B cell (primary cell): ENCODE data around the gene AP3D1. TPM values are rescaled to one million over a fixed set of nuclear protein-coding genes. Genes with fewer than 3 reads are reported as not detected.
A peak's percentile ranks its signal among the peaks of the same experiment; 100 is the strongest.

ENCODE experiments used
- ATAC-seq: fragments of 200-7000 bp; cut with Tn5 transposase; one replicate; pipeline ENCODE4 v1.10.0; 2021; ENCODE audit warnings: low read depth, mild to moderate bottlenecking, moderate number of reproducible peaks, moderate library complexity
- CTCF ChIA-PET: fragments of 350-600 bp; sonication (Branson Sonifier 250); formaldehyde crosslinking; loops from one replicate; lab custom pipeline; 2021; ENCODE audit warnings: antibody characterized with exemption, inconsistent platforms; lab: Charles Lee
- POLR2A ChIA-PET: fragments of 350-600 bp; sonication (Branson Sonifier 250); formaldehyde crosslinking; loops from one replicate; lab custom pipeline; 2021; ENCODE audit warnings: antibody characterized with exemption; lab: Charles Lee
- DNase-seq: peaks from one replicate; pipeline ENCODE4 v3.0.0; 2013
- H2AFZ ChIP-seq: 2 replicates; pipeline ENCODE4 v1.6.1; 2012; ENCODE audit warnings: mild to moderate bottlenecking, low read depth, low read length; ENCODE audit not compliant: insufficient read depth, poor library complexity, severe bottlenecking
- H3K27ac ChIP-seq, 2 donors: 1 replicate in 1 of 2; 2 replicates in 1 of 2; pipeline ENCODE4 v1.5.1; 2012 to 2013; ENCODE audit warnings: low read length in 2 of 2, mild to moderate bottlenecking in 2 of 2, moderate library complexity in 1 of 2
- H3K27me3 ChIP-seq, 4 experiments: fragments of 200-600 bp in 1 of 4; sonication (generic) in 1 of 4; replicated peaks in 1 of 4; 1 replicate in 2 of 4; 2 replicates in 2 of 4; pipeline versions ENCODE4 v1.6.1 to v1.7.0; 2013 to 2016; ENCODE audit warnings: low read length in 3 of 4, mild to moderate bottlenecking in 2 of 4, mixed read lengths in 1 of 4, moderate library complexity in 1 of 4; ENCODE audit not compliant: insufficient read depth in 4 of 4, control insufficient read depth in 3 of 4; ENCODE audit errors: control extremely low read depth in 1 of 4
- H3K36me3 ChIP-seq, 2 experiments: replicated peaks in 1 of 2; 1 replicate in 1 of 2; 2 replicates in 1 of 2; pipeline versions ENCODE4 v1.6.1 to v1.7.1; 2013; ENCODE audit warnings: low read length in 1 of 2; ENCODE audit not compliant: insufficient read depth in 2 of 2, control insufficient read depth in 1 of 2; ENCODE audit errors: control extremely low read depth in 1 of 2, extremely low read depth in 1 of 2
- H3K4me1 ChIP-seq, 2 donors: fragments of 200-600 bp in 1 of 2; sonication (generic) in 1 of 2; 1 replicate in 1 of 2; 2 replicates in 1 of 2; pipeline versions ENCODE4 v1.5.1 to v1.6.1; 2013 to 2017; ENCODE audit warnings: low read length in 2 of 2; ENCODE audit not compliant: control insufficient read depth in 2 of 2, insufficient read depth in 2 of 2
- H3K4me2 ChIP-seq: replicated peaks from 2 replicates; pipeline ENCODE3; 2012; ENCODE audit warnings: mild to moderate bottlenecking, low read depth, low read length; ENCODE audit not compliant: poor library complexity, severe bottlenecking
- H3K4me3 ChIP-seq, 5 experiments: fragments of 200-600 bp in 1 of 5; sonication (generic) in 1 of 5; 1 replicate in 3 of 5; 2 replicates in 2 of 5; pipeline versions ENCODE4 v1.5.1 to v1.7.0; 2011 to 2016; ENCODE audit warnings: low read length in 4 of 5, mild to moderate bottlenecking in 4 of 5, low read depth in 2 of 5, control low read depth in 1 of 5, moderate library complexity in 1 of 5; ENCODE audit not compliant: insufficient read depth in 1 of 5; ENCODE audit errors: control extremely low read depth in 1 of 5, extremely low read depth in 1 of 5
- H3K79me2 ChIP-seq: fragments of 200-600 bp; sonication (generic); one replicate; pipeline ENCODE4 v1.6.0; 2016; ENCODE audit warnings: low read length; ENCODE audit not compliant: control insufficient read depth, insufficient read depth
- H3K9ac ChIP-seq: fragments of 200-600 bp; sonication (generic); 2 replicates; pipeline ENCODE4 v1.6.1; 2017; ENCODE audit warnings: mild to moderate bottlenecking, low read length, moderate library complexity
- H3K9me3 ChIP-seq, 3 donors: one replicate each; pipeline versions ENCODE4 v1.6.1 to v1.7.1; 2013; ENCODE audit warnings: low read length in 2 of 3; ENCODE audit not compliant: control insufficient read depth in 2 of 3, insufficient read depth in 1 of 3; ENCODE audit errors: control extremely low read depth in 1 of 3
- H4K20me1 ChIP-seq: 2 replicates; pipeline ENCODE4 v1.6.0; 2012; ENCODE audit warnings: mild to moderate bottlenecking, low read length; ENCODE audit not compliant: insufficient read depth, control insufficient read depth, poor library complexity, severe bottlenecking
- H3K27ac Mint-ChIP-seq: one replicate; pipeline ENCODE4 v1.8.0; 2021; ENCODE audit warnings: mixed read lengths
- H3K27me3 Mint-ChIP-seq: one replicate; pipeline ENCODE4 v1.8.0; 2021; ENCODE audit warnings: mixed read lengths
- H3K4me1 Mint-ChIP-seq: one replicate; pipeline ENCODE4 v1.8.0; 2021; ENCODE audit warnings: mixed read lengths
- H3K4me3 Mint-ChIP-seq: one replicate; pipeline ENCODE4 v1.8.0; 2021; ENCODE audit warnings: mixed read lengths
- H3K9me3 Mint-ChIP-seq: one replicate; pipeline ENCODE4 v1.8.0; 2022; ENCODE audit warnings: mixed read lengths; ENCODE audit not compliant: insufficient read depth
- CTCF ChIP-seq: fragments of 200-600 bp; IDR thresholded peaks from one replicate; pipeline ENCODE4 v1.8.0; 2022; ENCODE audit warnings: antibody characterized with exemption, mild to moderate bottlenecking
- EZH2 ChIP-seq: IDR thresholded peaks from 2 replicates; pipeline ENCODE4 v1.6.1; 2012; ENCODE audit warnings: borderline replicate concordance, low read depth, mild to moderate bottlenecking, moderate library complexity, low read length; ENCODE audit not compliant: insufficient read depth, poor library complexity, severe bottlenecking
- WGBS: methylation state at CpG from one replicate; pipeline ENCODE4 v1.1.5; 2013; ENCODE audit warnings: missing lambda C conversion rate; ENCODE audit not compliant: insufficient coverage; 5-methylcytosine and 5-hydroxymethylcytosine counted together
- intact Hi-C: fragments of 100-400 bp; cut with micrococcal nuclease; formaldehyde crosslinking; loops from one replicate; pipeline ENCODE4 v1.10.0; 2022
- polyA plus RNA-seq: library from polyadenylated mRNA; depleted of rRNA; stranded (reverse); fragments of >200 nt; gene quantifications from 2 replicates; pipeline ENCODE4 v1.2.3, GENCODE V29; 2012
- total RNA-seq, 2 donors: library from RNA; stranded (reverse); fragments of 120-200 nt in 1 of 2; gene quantifications; 1 replicate in 1 of 2; 2 replicates in 1 of 2; pipeline versions ENCODE4 v1.2.3 to v1.2.4, GENCODE V29; 2013 to 2022

The AP3D1 gene
- total and polyA plus RNA-seq, 2 donors (not counting 1 experiment from before 2014, with no cell fraction given) = 96.4 to 114 TPM

- Mint-ChIP-seq H3K4me1 (peaks cover 64% of the 10 kb centered on the region), H3K27ac (peak overlapping the region; percentile 75), H3K4me3 (no peak overlapping the region), H3K27me3 (no peaks in the 10 kb centered on the region), H3K9me3 (no peaks in the 10 kb centered on the region)
- peaks cover 70 to 83% of the 10 kb centered on the region in 2 donors for H3K4me1 ChIP-seq
- peaks cover 20% of the 10 kb centered on the region for H4K20me1 ChIP-seq
- WGBS = 93% methylated on average over 21 of the region's 24 CpGs
- no peak overlapping the region for H3K9ac ChIP-seq
- no peak overlapping the region for H2AFZ ChIP-seq
- no peak for TF ChIP-seq CTCF
- no peak for TF ChIP-seq EZH2
- no peak for DNase-seq
- ChIA-PET POLR2A (interaction anchor here (0.6 to 8.2 kb wide), 8 partner anchors 8 to 41 kb away, joined by 3 to 123 read pairs (median 23); partner anchors contain the start of genes IZUMO4 and MOB3A), CTCF (interaction anchor here (0.8 to 2.9 kb wide), 3 partner anchors 32 to 207 kb away, joined by 3 to 51 read pairs (median 29); no protein-coding TSS in a partner anchor)
- H3K4me2 ChIP-seq = peak overlapping the region; percentile 2
- H3K4me3 ChIP-seq = no peak overlapping the region
- ATAC-seq = no peak
- peaks cover 0 to 3% (median 0%) of the 10 kb centered on the region in 3 donors for H3K9me3 ChIP-seq
- H3K27ac ChIP-seq = peak overlapping the region; percentile 99
- intact Hi-C loops = loop anchor here (2.0 kb wide), 1 partner anchor 15 kb away; no protein-coding TSS in a partner anchor
- H3K36me3 ChIP-seq = peaks cover 0 to 12% of the 10 kb centered on the region in 2 experiments
- peaks cover 29% of the 10 kb centered on the region for H3K79me2 ChIP-seq
- H3K27me3 ChIP-seq = no peaks in the 10 kb centered on the region
Observed at GRCh38 chr19:2053601-2054389, 97.6 kb downstream of the AP3D1 start.
